AG04449 (cell line): ENCODE measurements around the gene ZFYVE26.
"Not testable (repeated sequence)": the region's sequence is repeated elsewhere in the genome, so short reads cannot be mapped to it uniquely, and the experiment has no call there.

ENCODE experiments used
- CTCF ChIA-PET: fragments of 350-600 bp; formaldehyde crosslinking; extraction: SDS; loops from one replicate; lab custom pipeline; 2021; ENCODE audit warnings: antibody characterized with exemption; lab: Yijun Ruan, JAX
- POLR2A ChIA-PET: fragments of 400-600, 350-600 bp; formaldehyde crosslinking; extraction: SDS; loops from one replicate; lab custom pipeline; 2020; ENCODE audit warnings: antibody characterized with exemption, inconsistent platforms; lab: Yijun Ruan, JAX
- DNase-seq: peaks from one replicate; pipeline ENCODE4 v3.0.0-alpha.2; 2010; ENCODE audit warnings: low read depth, low spot score
- H3K4me3 ChIP-seq: 2 replicates; pipeline ENCODE4 v1.5.1; 2011; ENCODE audit warnings: low read depth, mild to moderate bottlenecking, control low read depth, low read length
- TF ChIP-seq, protein P1 (sequence below): IDR thresholded peaks from one replicate; pipeline ENCODE4 v1.5.1; 2011; ENCODE audit warnings: mild to moderate bottlenecking, moderate library complexity, low read length, control low read depth, inconsistent platforms; ENCODE audit not compliant: insufficient read depth; ENCODE audit errors: missing control alignments

ZFYVE26 gene

GRCh38 chr14:67835596-67835995 lies 19.2 kb upstream of the ZFYVE26 start:
- H3K4me3 ChIP-seq = no peak overlapping the region
- TF ChIP-seq, protein P1, sequence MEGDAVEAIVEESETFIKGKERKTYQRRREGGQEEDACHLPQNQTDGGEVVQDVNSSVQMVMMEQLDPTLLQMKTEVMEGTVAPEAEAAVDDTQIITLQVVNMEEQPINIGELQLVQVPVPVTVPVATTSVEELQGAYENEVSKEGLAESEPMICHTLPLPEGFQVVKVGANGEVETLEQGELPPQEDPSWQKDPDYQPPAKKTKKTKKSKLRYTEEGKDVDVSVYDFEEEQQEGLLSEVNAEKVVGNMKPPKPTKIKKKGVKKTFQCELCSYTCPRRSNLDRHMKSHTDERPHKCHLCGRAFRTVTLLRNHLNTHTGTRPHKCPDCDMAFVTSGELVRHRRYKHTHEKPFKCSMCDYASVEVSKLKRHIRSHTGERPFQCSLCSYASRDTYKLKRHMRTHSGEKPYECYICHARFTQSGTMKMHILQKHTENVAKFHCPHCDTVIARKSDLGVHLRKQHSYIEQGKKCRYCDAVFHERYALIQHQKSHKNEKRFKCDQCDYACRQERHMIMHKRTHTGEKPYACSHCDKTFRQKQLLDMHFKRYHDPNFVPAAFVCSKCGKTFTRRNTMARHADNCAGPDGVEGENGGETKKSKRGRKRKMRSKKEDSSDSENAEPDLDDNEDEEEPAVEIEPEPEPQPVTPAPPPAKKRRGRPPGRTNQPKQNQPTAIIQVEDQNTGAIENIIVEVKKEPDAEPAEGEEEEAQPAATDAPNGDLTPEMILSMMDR = no peak
- ChIA-PET CTCF (interaction anchor here (0.6 to 3.1 kb wide), 8 partner anchors 11 to 1009 kb away, joined by 3 to 17 read pairs (median 3); no protein-coding TSS in a partner anchor), POLR2A (no interaction called here)
- DNase-seq = no peak

DNA sequence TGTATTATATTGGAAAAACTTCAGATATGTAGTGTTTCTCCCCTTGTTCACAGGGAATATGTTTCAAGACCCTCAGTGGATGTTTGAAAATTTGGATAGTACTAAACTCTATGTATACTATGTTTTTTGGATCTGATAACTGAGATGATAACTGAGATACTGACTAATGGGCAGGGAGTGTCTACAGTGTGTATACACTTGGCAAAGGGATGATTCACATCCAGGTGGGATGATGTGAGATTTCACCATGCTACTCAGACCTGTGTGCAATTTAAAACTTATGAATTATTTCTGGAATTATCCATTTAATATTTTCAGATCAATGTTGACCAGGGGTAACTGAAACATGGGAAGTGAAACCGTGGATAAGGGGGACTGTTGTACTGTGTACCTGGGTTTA lies 17.0 kb upstream of the ZFYVE26 start:
- CTCF ChIA-PET = interaction anchor here (0.7 to 1.4 kb wide), 4 partner anchors 17 to 1011 kb away, joined by 3 to 4 read pairs (median 3); no protein-coding TSS in a partner anchor
- DNase-seq = no peak
- POLR2A ChIA-PET = no interaction called here
- H3K4me3 ChIP-seq = no peak overlapping the region
- TF ChIP-seq, protein P1 = no peak

DNA sequence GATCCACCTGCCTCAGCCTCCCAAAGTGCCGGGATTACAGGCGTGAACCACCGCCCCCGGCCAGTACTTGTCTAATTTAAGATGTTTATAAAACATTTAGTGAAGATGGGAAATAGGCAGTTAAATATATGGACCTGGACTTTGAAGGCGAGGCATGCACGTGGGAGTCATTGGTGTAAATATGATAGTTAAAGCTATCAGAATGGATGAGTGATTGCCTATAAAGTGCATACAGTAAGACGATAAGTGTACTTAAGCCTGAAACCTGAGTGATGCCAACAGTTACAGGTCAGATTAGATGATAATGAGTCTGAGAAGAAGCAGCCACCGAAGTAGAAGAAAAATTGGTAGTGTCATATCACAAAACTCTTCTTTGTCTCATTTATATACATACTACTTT lies 14.7 kb upstream of the ZFYVE26 start:
- no peak for DNase-seq
- H3K4me3 ChIP-seq = no peak overlapping the region
- ChIA-PET POLR2A (no interaction called here), CTCF (no interaction called here)
- TF ChIP-seq, protein P1 = no peak

- TF ChIP-seq, protein P1 = no peak
- no peak for DNase-seq
- POLR2A ChIA-PET = no interaction called here
- H3K4me3 ChIP-seq = no peak overlapping the region
- CTCF ChIA-PET = no interaction called here
These were observed 4.7 kb upstream of the ZFYVE26 start for GRCh38 chr14:67821121-67821520.

GRCh38 chr14:67820428-67820971 lies 4.1 kb upstream of the ZFYVE26 start:
- TF ChIP-seq, protein P1 = no peak
- DNase-seq = no peak
- ChIA-PET CTCF (interaction anchor here (1.4 to 1.5 kb wide), 2 partner anchors 14 to 17 kb away, joined by 3 to 4 read pairs; no protein-coding TSS in a partner anchor), POLR2A (no interaction called here)
- peak overlapping the region; percentile 90 for H3K4me3 ChIP-seq

- TF ChIP-seq, protein P1 = no peak
- ChIA-PET CTCF (interaction anchor here (1.4 to 1.5 kb wide), 2 partner anchors 13 to 17 kb away, joined by 3 to 4 read pairs; no protein-coding TSS in a partner anchor), POLR2A (no interaction called here)
- H3K4me3 ChIP-seq = peak within 1 kb of the TSS; percentile 90
- no peak for DNase-seq
These were observed 3.4 kb upstream of the ZFYVE26 start, which contains the start of gene RAD51B for GRCh38 chr14:67819563-67820421. Gene RAD51B, plus strand, starts transcription at chr14:67819779.

DNA sequence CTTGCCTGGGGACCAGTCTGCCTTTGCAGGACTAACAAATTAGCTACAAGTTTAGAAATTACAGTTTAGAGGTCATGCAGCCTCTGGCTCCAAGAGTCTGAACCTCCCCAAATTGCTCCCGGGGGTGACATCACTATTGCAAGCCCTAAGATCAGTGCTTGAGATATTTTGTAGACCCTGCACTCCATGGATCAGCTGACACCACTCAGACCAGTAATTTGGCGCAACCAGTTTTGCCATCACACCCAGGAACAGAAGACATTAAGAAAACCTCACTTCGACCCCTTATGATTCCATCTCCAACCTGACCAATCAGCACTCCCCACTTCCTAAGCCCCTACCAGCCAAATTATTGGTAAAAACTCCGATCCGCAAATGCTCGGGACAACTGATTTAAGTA lies 2.1 kb upstream of the ZFYVE26 start:
- DNase-seq, POLR2A ChIA-PET, CTCF ChIA-PET, H3K4me3 ChIP-seq: not testable (repeated sequence)
